Measurements from ENCODE around the gene TIMMDC1.

The TIMMDC1 gene

DNA sequence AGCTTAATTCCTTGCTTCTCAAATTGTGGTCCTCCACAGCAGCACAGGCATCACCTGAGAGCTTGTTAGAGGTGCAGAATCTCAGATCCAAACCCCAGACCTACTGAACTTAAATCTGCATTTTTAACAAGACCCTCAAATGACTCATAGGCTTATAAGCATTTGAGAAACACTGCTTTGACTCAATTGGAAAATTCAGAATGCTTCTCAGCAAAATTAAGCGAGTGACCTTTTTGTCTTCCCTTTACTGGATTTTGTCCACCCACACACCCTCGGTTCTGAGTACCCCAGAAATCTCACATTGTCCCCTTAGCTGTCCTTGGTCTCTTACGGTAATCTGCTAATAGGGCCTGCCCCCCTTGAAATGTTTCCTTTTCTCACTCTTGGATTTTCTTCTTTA is 43.2 kb downstream of the TIMMDC1 start:
- no peaks in the 10 kb centered on the region for H3K9me3 ChIP-seq (ENCODE audit: insufficient read depth, low read length)
- H3K36me3 ChIP-seq (ENCODE audit: low read length) = peaks cover 31% of the 10 kb centered on the region
- peaks cover 53% of the 10 kb centered on the region; the same call in 1 of the 2 replicates for H3K79me2 ChIP-seq (ENCODE audit: insufficient read depth, low read length)
- peak overlapping the region; percentile 7 for H3K4me2 ChIP-seq (ENCODE audit: low read depth, low read length, poor library complexity, severe bottlenecking)
- peaks cover 13% of the 10 kb centered on the region; the same call in 1 of the 2 replicates for H3F3A ChIP-seq (ENCODE audit: insufficient read depth)
- no peaks in the 10 kb centered on the region for H4K20me1 ChIP-seq (ENCODE audit: low read depth, low read length)
- H3K27ac ChIP-seq (ENCODE audit: low read depth, low read length) = peak overlapping the region; percentile 28
- no peak overlapping the region for H3K4me3 ChIP-seq (ENCODE audit: insufficient read depth, low read length, poor library complexity, severe bottlenecking)
- TF ChIP-seq EZH2phosphoT487 (conservative IDR thresholded peaks at IDR 0.05; ENCODE audit: low read length) = no peak
- TF ChIP-seq, protein P1, sequence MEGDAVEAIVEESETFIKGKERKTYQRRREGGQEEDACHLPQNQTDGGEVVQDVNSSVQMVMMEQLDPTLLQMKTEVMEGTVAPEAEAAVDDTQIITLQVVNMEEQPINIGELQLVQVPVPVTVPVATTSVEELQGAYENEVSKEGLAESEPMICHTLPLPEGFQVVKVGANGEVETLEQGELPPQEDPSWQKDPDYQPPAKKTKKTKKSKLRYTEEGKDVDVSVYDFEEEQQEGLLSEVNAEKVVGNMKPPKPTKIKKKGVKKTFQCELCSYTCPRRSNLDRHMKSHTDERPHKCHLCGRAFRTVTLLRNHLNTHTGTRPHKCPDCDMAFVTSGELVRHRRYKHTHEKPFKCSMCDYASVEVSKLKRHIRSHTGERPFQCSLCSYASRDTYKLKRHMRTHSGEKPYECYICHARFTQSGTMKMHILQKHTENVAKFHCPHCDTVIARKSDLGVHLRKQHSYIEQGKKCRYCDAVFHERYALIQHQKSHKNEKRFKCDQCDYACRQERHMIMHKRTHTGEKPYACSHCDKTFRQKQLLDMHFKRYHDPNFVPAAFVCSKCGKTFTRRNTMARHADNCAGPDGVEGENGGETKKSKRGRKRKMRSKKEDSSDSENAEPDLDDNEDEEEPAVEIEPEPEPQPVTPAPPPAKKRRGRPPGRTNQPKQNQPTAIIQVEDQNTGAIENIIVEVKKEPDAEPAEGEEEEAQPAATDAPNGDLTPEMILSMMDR (IDR thresholded peaks at IDR 0.05; ENCODE audit: insufficient read depth, low read length, poor library complexity, severe bottlenecking) = no peak
- no peaks in the 10 kb centered on the region for H3K27me3 ChIP-seq (ENCODE audit: low read length)
- no peaks in the 10 kb centered on the region for H3K9me2 ChIP-seq (replicated peaks; ENCODE audit: insufficient read depth, low read length)
- no peak overlapping the region for H3K9ac ChIP-seq (ENCODE audit: low read length)
- no peak overlapping the region for H2AFZ ChIP-seq (ENCODE audit: low read depth, low read length, severe bottlenecking)

DNA sequence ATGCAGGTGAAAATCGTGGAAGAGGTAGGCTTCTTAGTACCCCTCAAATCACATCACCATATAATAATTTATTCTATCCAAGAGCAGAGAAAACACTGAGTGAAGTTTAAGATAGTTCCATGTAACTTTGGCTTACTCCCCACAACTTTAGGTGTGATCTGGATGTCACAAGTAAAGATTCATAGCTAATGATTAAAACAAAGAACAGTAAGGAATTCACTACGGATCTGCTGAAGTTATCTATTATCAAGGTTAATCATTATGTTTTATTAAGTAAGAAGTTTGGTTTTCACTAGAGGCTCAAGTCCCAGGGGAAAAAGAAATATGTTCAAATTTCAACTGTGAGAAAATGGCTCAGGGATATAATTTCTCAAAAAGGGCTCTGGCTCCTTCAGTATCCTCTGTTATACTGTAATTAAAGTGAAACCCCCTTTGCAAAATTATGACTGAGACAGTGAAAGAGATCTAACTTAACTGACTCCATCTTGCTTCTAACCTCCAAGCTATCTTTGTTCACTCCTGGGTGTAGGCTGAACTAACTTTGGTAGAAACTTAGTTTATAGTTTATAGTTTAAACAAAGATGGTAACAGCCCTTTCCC is 43.9 kb downstream of the TIMMDC1 start:
- Histone ChIP-seq H3K4me3 (ENCODE audit: insufficient read depth, low read length, poor library complexity, severe bottlenecking) (no peak overlapping the region), H3K4me2 (ENCODE audit: low read depth, low read length, poor library complexity, severe bottlenecking) (peak overlapping the region; percentile 7), H4K20me1 (ENCODE audit: low read depth, low read length) (no peaks in the 10 kb centered on the region), H3K27ac (ENCODE audit: low read depth, low read length) (peak overlapping the region; percentile 22; the same call in 1 of the 2 replicates), H3K9me3 (ENCODE audit: insufficient read depth, low read length) (no peaks in the 10 kb centered on the region), H2AFZ (ENCODE audit: low read depth, low read length, severe bottlenecking) (no peak overlapping the region), H3F3A (ENCODE audit: insufficient read depth) (peaks cover 13% of the 10 kb centered on the region; the same call in 1 of the 2 replicates), H3K79me2 (ENCODE audit: insufficient read depth, low read length) (peaks cover 56% of the 10 kb centered on the region; the same call in 1 of the 2 replicates), H3K27me3 (ENCODE audit: low read length) (no peaks in the 10 kb centered on the region), H3K9ac (ENCODE audit: low read length) (no peak overlapping the region), H3K36me3 (ENCODE audit: low read length) (peaks cover 28% of the 10 kb centered on the region), H3K9me2 (replicated peaks; ENCODE audit: insufficient read depth, low read length) (no peaks in the 10 kb centered on the region)
- TF ChIP-seq EZH2phosphoT487 (conservative IDR thresholded peaks at IDR 0.05; ENCODE audit: low read length) = no peak
- TF ChIP-seq, protein P1 (IDR thresholded peaks at IDR 0.05; ENCODE audit: insufficient read depth, low read length, poor library complexity, severe bottlenecking) = no peak

DNA sequence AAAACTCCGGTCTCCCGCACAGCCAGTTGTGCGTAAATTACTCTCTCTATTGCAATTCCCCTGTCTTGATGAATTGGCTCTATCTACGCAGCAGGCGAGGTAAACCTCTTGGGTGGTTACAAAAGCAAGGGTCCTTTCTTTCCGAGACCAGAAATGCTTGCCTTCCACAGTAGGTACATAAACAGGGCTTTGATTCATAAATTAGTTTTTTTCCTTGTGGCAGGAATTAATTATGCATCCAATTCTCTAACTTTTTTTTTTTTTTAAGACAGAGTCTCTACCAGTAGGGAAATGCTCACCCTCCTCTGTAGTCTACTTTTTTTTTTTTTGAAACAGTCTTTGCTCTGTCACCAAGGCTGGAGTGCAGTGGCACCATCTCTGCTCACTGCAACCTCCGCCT is 44.8 kb downstream of the TIMMDC1 start:
- Histone ChIP-seq H3K4me2 (ENCODE audit: low read depth, low read length, poor library complexity, severe bottlenecking) (no peak overlapping the region), H3K9ac (ENCODE audit: low read length) (no peak overlapping the region), H3K9me3 (ENCODE audit: insufficient read depth, low read length) (no peaks in the 10 kb centered on the region), H4K20me1 (ENCODE audit: low read depth, low read length) (no peaks in the 10 kb centered on the region), H3F3A (ENCODE audit: insufficient read depth) (peaks cover 10% of the 10 kb centered on the region; the same call in 1 of the 2 replicates), H3K4me3 (ENCODE audit: insufficient read depth, low read length, poor library complexity, severe bottlenecking) (no peak overlapping the region), H3K27me3 (ENCODE audit: low read length) (no peaks in the 10 kb centered on the region), H3K79me2 (ENCODE audit: insufficient read depth, low read length) (peaks cover 54% of the 10 kb centered on the region; the same call in 1 of the 2 replicates), H2AFZ (ENCODE audit: low read depth, low read length, severe bottlenecking) (no peak overlapping the region), H3K27ac (ENCODE audit: low read depth, low read length) (no peak overlapping the region), H3K9me2 (replicated peaks; ENCODE audit: insufficient read depth, low read length) (no peaks in the 10 kb centered on the region), H3K36me3 (ENCODE audit: low read length) (peaks cover 22% of the 10 kb centered on the region)
- TF ChIP-seq EZH2phosphoT487 (conservative IDR thresholded peaks at IDR 0.05; ENCODE audit: low read length) = no peak
- TF ChIP-seq, protein P1 (IDR thresholded peaks at IDR 0.05; ENCODE audit: insufficient read depth, low read length, poor library complexity, severe bottlenecking) = no peak
